A673 (cell line): ENCODE results near the gene SACS.

ENCODE experiments used
- EZH2 ChIP-seq: fragments of 200-600 bp; sonication (generic); IDR thresholded peaks from 2 replicates; pipeline ENCODE4 v1.6.1; 2017; ENCODE audit warnings: borderline replicate concordance, low read depth, mild to moderate bottlenecking, mixed read lengths, antibody characterized with exemption, low read length; ENCODE audit not compliant: poor library complexity, severe bottlenecking
- TF ChIP-seq, protein P1 (sequence below): fragments of 300-800, 200-600 bp; sonication (generic); conservative IDR thresholded peaks from 2 replicates; pipeline ENCODE4 v1.5.1; 2017; ENCODE audit warnings: low read depth, mild to moderate bottlenecking, antibody characterized with exemption, low read length, moderate library complexity, mixed read lengths

DNA sequence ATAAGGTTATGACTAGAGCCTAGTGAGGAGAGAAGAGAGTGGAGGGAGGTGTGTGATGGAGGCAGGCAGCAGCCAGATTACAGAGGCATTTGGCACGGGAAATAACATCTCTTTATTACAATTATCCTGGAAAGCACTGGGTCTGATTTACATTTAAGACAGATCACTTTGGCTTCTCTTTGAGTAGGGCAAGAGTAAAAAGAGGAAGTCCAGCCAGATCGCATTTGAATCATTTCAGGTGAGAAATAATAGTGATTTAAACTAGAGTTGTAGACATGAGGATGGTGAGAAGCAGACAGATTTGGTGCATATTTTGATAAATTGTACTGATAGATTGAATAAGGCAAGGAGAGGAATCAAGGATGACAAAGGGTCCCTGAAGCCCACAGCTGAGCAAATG lies 9.6 kb upstream of the SACS start:
- TF ChIP-seq, protein P1, sequence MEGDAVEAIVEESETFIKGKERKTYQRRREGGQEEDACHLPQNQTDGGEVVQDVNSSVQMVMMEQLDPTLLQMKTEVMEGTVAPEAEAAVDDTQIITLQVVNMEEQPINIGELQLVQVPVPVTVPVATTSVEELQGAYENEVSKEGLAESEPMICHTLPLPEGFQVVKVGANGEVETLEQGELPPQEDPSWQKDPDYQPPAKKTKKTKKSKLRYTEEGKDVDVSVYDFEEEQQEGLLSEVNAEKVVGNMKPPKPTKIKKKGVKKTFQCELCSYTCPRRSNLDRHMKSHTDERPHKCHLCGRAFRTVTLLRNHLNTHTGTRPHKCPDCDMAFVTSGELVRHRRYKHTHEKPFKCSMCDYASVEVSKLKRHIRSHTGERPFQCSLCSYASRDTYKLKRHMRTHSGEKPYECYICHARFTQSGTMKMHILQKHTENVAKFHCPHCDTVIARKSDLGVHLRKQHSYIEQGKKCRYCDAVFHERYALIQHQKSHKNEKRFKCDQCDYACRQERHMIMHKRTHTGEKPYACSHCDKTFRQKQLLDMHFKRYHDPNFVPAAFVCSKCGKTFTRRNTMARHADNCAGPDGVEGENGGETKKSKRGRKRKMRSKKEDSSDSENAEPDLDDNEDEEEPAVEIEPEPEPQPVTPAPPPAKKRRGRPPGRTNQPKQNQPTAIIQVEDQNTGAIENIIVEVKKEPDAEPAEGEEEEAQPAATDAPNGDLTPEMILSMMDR: no peak
- TF ChIP-seq EZH2: no peak
